ENCODE results near the gene LARP4. TPM values are rescaled to one million over a fixed set of nuclear protein-coding genes. Genes with fewer than 3 reads are reported as not detected.
"Not testable (repeated sequence)": the region's sequence is repeated elsewhere in the genome, so short reads cannot be mapped to it uniquely, and the experiment has no call there.

LARP4 gene
- total RNA-seq, 1 experiment from 2014 or later = 35.1 TPM

DNA sequence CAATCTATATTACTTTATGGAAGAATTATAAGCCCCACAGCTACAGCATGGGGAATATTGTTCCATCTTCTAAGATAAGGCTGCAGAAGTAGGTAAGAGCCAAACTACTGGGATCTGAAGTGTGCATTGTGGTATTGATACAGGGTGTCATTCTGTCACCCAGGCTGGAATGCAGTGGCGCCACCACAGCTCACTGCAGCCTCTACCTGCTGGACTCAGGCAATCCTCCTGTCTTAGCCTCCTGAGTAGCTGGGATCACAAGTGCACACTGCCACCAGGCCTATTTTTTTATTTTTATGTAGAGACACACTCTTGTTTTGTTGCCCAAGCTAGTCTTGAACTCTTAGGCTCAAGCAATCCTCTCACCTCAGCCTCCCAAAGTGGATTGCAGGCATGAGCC lies 82.8 kb downstream of the LARP4 start:
- TF ChIP-seq, protein P1, sequence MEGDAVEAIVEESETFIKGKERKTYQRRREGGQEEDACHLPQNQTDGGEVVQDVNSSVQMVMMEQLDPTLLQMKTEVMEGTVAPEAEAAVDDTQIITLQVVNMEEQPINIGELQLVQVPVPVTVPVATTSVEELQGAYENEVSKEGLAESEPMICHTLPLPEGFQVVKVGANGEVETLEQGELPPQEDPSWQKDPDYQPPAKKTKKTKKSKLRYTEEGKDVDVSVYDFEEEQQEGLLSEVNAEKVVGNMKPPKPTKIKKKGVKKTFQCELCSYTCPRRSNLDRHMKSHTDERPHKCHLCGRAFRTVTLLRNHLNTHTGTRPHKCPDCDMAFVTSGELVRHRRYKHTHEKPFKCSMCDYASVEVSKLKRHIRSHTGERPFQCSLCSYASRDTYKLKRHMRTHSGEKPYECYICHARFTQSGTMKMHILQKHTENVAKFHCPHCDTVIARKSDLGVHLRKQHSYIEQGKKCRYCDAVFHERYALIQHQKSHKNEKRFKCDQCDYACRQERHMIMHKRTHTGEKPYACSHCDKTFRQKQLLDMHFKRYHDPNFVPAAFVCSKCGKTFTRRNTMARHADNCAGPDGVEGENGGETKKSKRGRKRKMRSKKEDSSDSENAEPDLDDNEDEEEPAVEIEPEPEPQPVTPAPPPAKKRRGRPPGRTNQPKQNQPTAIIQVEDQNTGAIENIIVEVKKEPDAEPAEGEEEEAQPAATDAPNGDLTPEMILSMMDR (conservative IDR thresholded peaks at IDR 0.05; ENCODE audit: low read depth, low read length) = no peak
- no peak for TF ChIP-seq EZH2 (IDR thresholded peaks at IDR 0.05; ENCODE audit: low read length, unreplicated experiment)
- TF ChIP-seq EZH2phosphoT487 (IDR thresholded peaks at IDR 0.05; ENCODE audit: borderline replicate concordance, low read length) = no peak
- ATAC-seq = no peak
- no peak overlapping the region for H2AFZ ChIP-seq (ENCODE audit: low read length)

DNA sequence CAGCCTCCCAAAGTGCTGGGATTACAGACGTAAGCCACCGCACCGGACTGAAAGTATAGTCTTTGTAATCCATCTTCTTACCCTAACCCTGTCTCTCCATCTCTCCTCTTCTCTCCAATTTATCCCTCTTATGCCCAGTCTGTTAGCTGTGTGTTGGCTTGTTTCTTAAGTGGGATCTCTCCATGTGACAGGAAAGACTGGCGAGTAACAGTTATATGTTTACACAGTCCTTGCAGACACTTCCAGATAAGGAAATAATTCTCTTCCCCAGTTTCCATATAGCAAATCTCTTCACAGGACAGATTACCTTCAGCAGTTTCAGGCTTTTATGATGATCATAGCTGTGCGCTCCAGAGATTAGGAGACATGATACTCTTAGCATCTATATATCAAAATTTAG lies 88.1 kb downstream of the LARP4 start:
- TF ChIP-seq EZH2phosphoT487 (IDR thresholded peaks at IDR 0.05; ENCODE audit: borderline replicate concordance, low read length) (no peak), EZH2 (IDR thresholded peaks at IDR 0.05; ENCODE audit: low read length, unreplicated experiment) (no peak)
- TF ChIP-seq, protein P1 (conservative IDR thresholded peaks at IDR 0.05; ENCODE audit: low read depth, low read length) = no peak
- DNase-seq (no peak), ATAC-seq (no peak)
- Histone ChIP-seq H3K9me2 (replicated peaks; ENCODE audit: low read length) (no peaks in the 10 kb centered on the region), H3K27me3 (ENCODE audit: low read length) (no peaks in the 10 kb centered on the region), H3F3A (ENCODE audit: low read length, unreplicated experiment) (no peaks in the 10 kb centered on the region), H3K79me2 (ENCODE audit: low read length) (no peaks in the 10 kb centered on the region), H3K27ac (ENCODE audit: low read length) (no peak overlapping the region), H3K4me2 (ENCODE audit: low read length) (no peak overlapping the region), H4K20me1 (ENCODE audit: low read length) (no peaks in the 10 kb centered on the region), H3K36me3 (ENCODE audit: low read depth, low read length) (no peaks in the 10 kb centered on the region; the same call in 1 of the 2 replicates), H2AFZ (ENCODE audit: low read length) (no peak overlapping the region), H3K9me3 (ENCODE audit: low read length) (no peaks in the 10 kb centered on the region), H3K9ac (ENCODE audit: low read length) (no peak overlapping the region), H3K4me3 (ENCODE audit: low read length) (no peak overlapping the region), H3K4me1 (ENCODE audit: insufficient read depth, low read length) (no peaks in the 10 kb centered on the region)
- BruUV-seq (replicated peaks) = no TSS peak
- ChIA-PET POLR2A (ENCODE audit: unreplicated experiment) (no interaction called here), CTCF (no interaction called here)
- intact Hi-C loops (cut with micrococcal nuclease) = no loop called here

More for the DNA sequence above, 82.8 kb downstream of the LARP4 start:
- intact Hi-C loops (cut with micrococcal nuclease) = no loop called here
- H3K79me2 ChIP-seq (ENCODE audit: low read length) = no peaks in the 10 kb centered on the region
- no peak overlapping the region for H3K9ac ChIP-seq (ENCODE audit: low read length)
- ChIA-PET POLR2A (ENCODE audit: unreplicated experiment) (interaction anchor here (0.6 kb wide), 1 partner anchor 82 kb away, joined by 4 read pairs; no protein-coding TSS in a partner anchor), CTCF (no interaction called here)
- no peaks in the 10 kb centered on the region for H3K9me2 ChIP-seq (replicated peaks; ENCODE audit: low read length)
- no peak for DNase-seq
- no peaks in the 10 kb centered on the region for H4K20me1 ChIP-seq (ENCODE audit: low read length)
- BruUV-seq (replicated peaks) = no TSS peak
- no peak overlapping the region for H3K4me3 ChIP-seq (ENCODE audit: low read length)
- H3K27ac ChIP-seq (ENCODE audit: low read length) = no peak overlapping the region
- no peaks in the 10 kb centered on the region; the same call in 1 of the 2 replicates for H3K36me3 ChIP-seq (ENCODE audit: low read depth, low read length)
- no peaks in the 10 kb centered on the region for H3K27me3 ChIP-seq (ENCODE audit: low read length)
- H3F3A ChIP-seq (ENCODE audit: low read length, unreplicated experiment) = no peaks in the 10 kb centered on the region
- H3K4me2 ChIP-seq (ENCODE audit: low read length) = no peak overlapping the region
- H3K4me1 ChIP-seq (ENCODE audit: insufficient read depth, low read length) = no peaks in the 10 kb centered on the region
- no peaks in the 10 kb centered on the region for H3K9me3 ChIP-seq (ENCODE audit: low read length)

DNA sequence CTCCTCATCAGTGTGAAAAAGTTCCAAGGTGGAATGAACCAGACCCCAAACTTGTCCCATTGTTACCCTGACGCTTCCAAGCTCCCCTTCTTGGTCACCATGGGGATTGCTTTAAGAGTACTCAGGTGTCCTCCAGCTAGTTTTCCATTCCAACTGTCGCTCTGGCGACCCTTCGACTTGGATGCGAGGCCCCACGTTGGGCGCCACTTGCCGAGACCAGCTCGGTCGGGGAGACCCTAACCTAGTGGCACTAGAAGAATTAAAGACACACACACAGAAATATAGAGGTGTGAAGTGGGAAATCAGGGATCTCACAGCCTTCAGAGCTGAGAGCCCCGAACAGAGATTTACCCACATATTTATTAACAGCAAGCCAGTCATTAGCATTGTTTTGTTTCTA lies 97.4 kb downstream of the LARP4 start:
- H4K20me1 ChIP-seq (ENCODE audit: low read length); DNase-seq: not testable (repeated sequence)

More for the DNA sequence above, 97.4 kb downstream of the LARP4 start:
- intact Hi-C loops (cut with micrococcal nuclease); H3K27ac ChIP-seq (ENCODE audit: low read length); POLR2A ChIA-PET (ENCODE audit: unreplicated experiment); H3K9ac ChIP-seq (ENCODE audit: low read length); H3F3A ChIP-seq (ENCODE audit: low read length, unreplicated experiment); H3K36me3 ChIP-seq (ENCODE audit: low read depth, low read length); H3K4me1 ChIP-seq (ENCODE audit: insufficient read depth, low read length); CTCF ChIA-PET; H3K9me2 ChIP-seq (replicated peaks; ENCODE audit: low read length); ATAC-seq; H3K27me3 ChIP-seq (ENCODE audit: low read length); BruUV-seq (replicated peaks); H3K9me3 ChIP-seq (ENCODE audit: low read length); H2AFZ ChIP-seq (ENCODE audit: low read length); H3K79me2 ChIP-seq (ENCODE audit: low read length); H3K4me3 ChIP-seq (ENCODE audit: low read length); H3K4me2 ChIP-seq (ENCODE audit: low read length): not testable (repeated sequence)

All from PC-3 (cell line).